GM23338 (cell line): ENCODE data around the gene MAN2A2. TPM values are rescaled to one million over a fixed set of nuclear protein-coding genes. Genes with fewer than 3 reads are reported as not detected.

Source experiments
- ATAC-seq: fragments of 200-7000 bp; cut with Tn5 transposase; 3 replicates; pipeline ENCODE4 v1.9.1; 2020
- DNase-seq: peaks from one replicate; pipeline ENCODE4 v3.0.0-alpha.2; 2015; ENCODE audit warnings: low spot score
- H2AFZ ChIP-seq: fragments of 200-600 bp; sonication (generic); 2 replicates; pipeline ENCODE4 v1.8.0; 2016; ENCODE audit warnings: antibody characterized with exemption, mild to moderate bottlenecking, moderate library complexity
- H3F3A ChIP-seq: fragments of 200-600 bp; sonication (generic); replicated peaks from 2 replicates; pipeline ENCODE4 v1.8.0; 2017; ENCODE audit warnings: antibody characterized with exemption, mixed run types, low read depth
- H3K27ac ChIP-seq: fragments of 200-600 bp; sonication (generic); 2 replicates; pipeline ENCODE4 v1.6.1; 2016; ENCODE audit warnings: low read depth
- H3K27me3 ChIP-seq: fragments of 200-600 bp; sonication (generic); 2 replicates; pipeline ENCODE4 v1.8.0; 2016; ENCODE audit warnings: mild to moderate bottlenecking, mixed run types, moderate library complexity; ENCODE audit not compliant: insufficient read depth
- H3K36me3 ChIP-seq: fragments of 200-600 bp; sonication (generic); 2 replicates; pipeline ENCODE4 v1.8.0; 2016; ENCODE audit warnings: mild to moderate bottlenecking; ENCODE audit not compliant: insufficient read depth
- H3K4me1 ChIP-seq: fragments of 200-600 bp; sonication (generic); 2 replicates; pipeline ENCODE4 v1.8.0; 2016; ENCODE audit warnings: mild to moderate bottlenecking, moderate library complexity; ENCODE audit not compliant: insufficient read depth
- H3K4me2 ChIP-seq: fragments of 200-600 bp; sonication (generic); 2 replicates; pipeline ENCODE4 v1.7.1; 2017; ENCODE audit warnings: mixed run types
- H3K4me3 ChIP-seq: fragments of 200-600 bp; sonication (generic); 2 replicates; pipeline ENCODE4 v1.6.1; 2016; ENCODE audit warnings: mixed run types
- H3K79me2 ChIP-seq: fragments of 200-600 bp; sonication (generic); replicated peaks from 2 replicates; pipeline ENCODE4 v1.8.0; 2017; ENCODE audit warnings: mild to moderate bottlenecking; ENCODE audit not compliant: insufficient read depth
- H3K9me2 ChIP-seq: fragments of 200-600 bp; sonication (generic); 2 replicates; pipeline ENCODE4 v1.8.0; 2017; ENCODE audit not compliant: insufficient read depth
- H4K20me1 ChIP-seq: fragments of 200-600 bp; sonication (generic); replicated peaks from 2 replicates; pipeline ENCODE4 v1.8.0; 2017; ENCODE audit warnings: mild to moderate bottlenecking; ENCODE audit not compliant: insufficient read depth
- H3K27ac Mint-ChIP-seq: 2 replicates; pipeline ENCODE4 v1.8.0; 2020; ENCODE audit warnings: inconsistent platforms, mild to moderate bottlenecking, moderate library complexity, mixed read lengths
- H3K27me3 Mint-ChIP-seq: 3 replicates; pipeline ENCODE4 v1.8.0; 2022; ENCODE audit warnings: low read depth, mild to moderate bottlenecking, moderate library complexity, mixed read lengths, inconsistent platforms; ENCODE audit not compliant: insufficient read depth, poor library complexity
- H3K36me3 Mint-ChIP-seq: 3 replicates; pipeline ENCODE4 v1.8.0; 2021; ENCODE audit warnings: low read depth, mild to moderate bottlenecking, inconsistent platforms, moderate library complexity, mixed read lengths
- H3K4me1 Mint-ChIP-seq: 3 replicates; pipeline ENCODE4 v1.8.0; 2020; ENCODE audit warnings: mild to moderate bottlenecking, inconsistent platforms, mixed read lengths
- H3K4me3 Mint-ChIP-seq: 3 replicates; pipeline ENCODE4 v1.8.0; 2021; ENCODE audit warnings: moderate library complexity, mild to moderate bottlenecking, inconsistent platforms, mixed read lengths
- H3K9me3 Mint-ChIP-seq: 3 replicates; pipeline ENCODE4 v1.8.0; 2020; ENCODE audit warnings: moderate library complexity, mild to moderate bottlenecking, inconsistent platforms, mixed read lengths
- CREB1 ChIP-seq: fragments of 250-450 bp; sonication (Bioruptor Pico); IDR thresholded peaks from 2 replicates; pipeline ENCODE4 v1.5.0; 2020; ENCODE audit warnings: low read depth, mild to moderate bottlenecking, moderate library complexity
- CTCF ChIP-seq, 2 experiments: fragments of 200-600 bp in 1 of 2; sonication (generic) in 1 of 2; conservative IDR thresholded peaks; 2 replicates each; pipeline versions ENCODE4 v1.5.1 to v1.6.1; 2016 to 2017; ENCODE audit warnings: antibody characterized with exemption in 2 of 2, low read depth in 2 of 2, mild to moderate bottlenecking in 2 of 2, moderate library complexity in 1 of 2
- ETS1 ChIP-seq: IDR thresholded peaks from 2 replicates; pipeline ENCODE4 v1.6.1; 2016; ENCODE audit warnings: antibody characterized with exemption
- EZH2 ChIP-seq: fragments of 200-600 bp; sonication (generic); IDR thresholded peaks from one replicate; pipeline ENCODE4 v1.8.0; 2017; ENCODE audit warnings: antibody characterized with exemption, mild to moderate bottlenecking, low read depth; ENCODE audit not compliant: unreplicated experiment
- EZH2phosphoT487 ChIP-seq: fragments of 200-600 bp; sonication (generic); IDR thresholded peaks from one replicate; pipeline ENCODE4 v1.8.1; 2018; ENCODE audit warnings: antibody characterized with exemption; ENCODE audit not compliant: unreplicated experiment
- JUNB ChIP-seq: IDR thresholded peaks from one replicate; pipeline ENCODE4 v1.6.1; 2016; ENCODE audit warnings: antibody characterized with exemption; ENCODE audit not compliant: unreplicated experiment
- NANOG ChIP-seq: IDR thresholded peaks from 2 replicates; pipeline ENCODE4 v1.6.1; 2016; ENCODE audit warnings: antibody characterized with exemption, borderline replicate concordance
- POLR2AphosphoS5 ChIP-seq: IDR thresholded peaks from 2 replicates; pipeline ENCODE4 v1.6.1; 2016; ENCODE audit warnings: antibody characterized with exemption, low read depth
- REST ChIP-seq: IDR thresholded peaks from one replicate; pipeline ENCODE4 v1.6.1; 2018; ENCODE audit warnings: antibody characterized with exemption; ENCODE audit not compliant: unreplicated experiment
- STAT1 ChIP-seq: IDR thresholded peaks from one replicate; pipeline ENCODE4 v1.6.1; 2016; ENCODE audit warnings: antibody characterized with exemption; ENCODE audit not compliant: unreplicated experiment
- ZNF114 ChIP-seq: fragments of 250-450 bp; sonication (Bioruptor Pico); IDR thresholded peaks from 2 replicates; pipeline ENCODE4 v1.5.0; 2020; ENCODE audit warnings: mild to moderate bottlenecking, moderate library complexity
- ZNF331 ChIP-seq: fragments of 250-450 bp; sonication (Bioruptor Pico); IDR thresholded peaks from 2 replicates; pipeline ENCODE4 v1.5.0; 2020; ENCODE audit warnings: low read depth, mild to moderate bottlenecking, moderate library complexity
- ZNF462 ChIP-seq: fragments of 250-450 bp; sonication (Bioruptor Pico); IDR thresholded peaks from 2 replicates; pipeline ENCODE4 v1.5.0; 2020; ENCODE audit warnings: mild to moderate bottlenecking, moderate library complexity
- polyA plus RNA-seq: library from polyadenylated mRNA; unstranded; fragments of >200 nt; fragmentation: Nextera tagmentation; extraction: Ambion mirVana; gene quantifications from 2 replicates; pipeline ENCODE4 v1.2.1, GENCODE V29; 2016
- total RNA-seq: library from RNA; depleted of rRNA; stranded (reverse); fragments of >200 nt; shearing (Covaris generic); gene quantifications from 2 replicates; pipeline ENCODE4 v1.2.3, GENCODE V29; 2014

Gene MAN2A2
- total and polyA plus RNA-seq, 2 experiments from 2014 or later, result 8.2 to 17.1 TPM

- no peak for DNase-seq
- H2AFZ ChIP-seq, result no peak overlapping the region
- no peaks in the 10 kb centered on the region for H3K9me2 ChIP-seq
- no peaks in the 10 kb centered on the region for H4K20me1 ChIP-seq
- no peak overlapping the region for H3K4me2 ChIP-seq
- Mint-ChIP-seq H3K27ac (no peak overlapping the region), H3K4me3 (no peak overlapping the region), H3K36me3 (peaks cover 26% of the 10 kb centered on the region), H3K27me3 (peaks cover 5% of the 10 kb centered on the region), H3K4me1 (peaks cover 27% of the 10 kb centered on the region), H3K9me3 (no peaks in the 10 kb centered on the region)
- no peaks in the 10 kb centered on the region; the same call in 1 of the 2 replicates for H3K36me3 ChIP-seq
- H3K4me3 ChIP-seq, result no peak overlapping the region
- no peak for TF ChIP-seq STAT1
- no peak for TF ChIP-seq ETS1
- TF ChIP-seq ZNF114 (CRISPR knock-in tag), result no peak
- TF ChIP-seq ZNF462, result no peak
- no peak for TF ChIP-seq ZNF331 (CRISPR knock-in tag)
- TF ChIP-seq EZH2, result no peak
- no peak for TF ChIP-seq EZH2phosphoT487
- TF ChIP-seq JUNB, result no peak
- TF ChIP-seq NANOG, result no peak
- TF ChIP-seq CREB1, result no peak
- TF ChIP-seq CTCF (conservative IDR thresholded peaks at IDR 0.05; ENCODE audit: low read depth in 2 of 2), result no peak
- TF ChIP-seq POLR2AphosphoS5, result no peak
- TF ChIP-seq REST, result no peak
- H3K79me2 ChIP-seq, result peaks cover 22% of the 10 kb centered on the region
- ATAC-seq, result no peak
- peaks cover 23% of the 10 kb centered on the region for H3K4me1 ChIP-seq
- H3F3A ChIP-seq, result no peaks in the 10 kb centered on the region; the same call in 1 of the 2 replicates
- no peak overlapping the region for H3K27ac ChIP-seq
- no peaks in the 10 kb centered on the region for H3K27me3 ChIP-seq
These were observed 26.5 kb upstream of the MAN2A2 start for GRCh38 chr15:90876512-90877170.
